Measurements from ENCODE around the gene GOLGA6L25.
"Not testable (repeated sequence)": the region's sequence is repeated elsewhere in the genome, so short reads cannot be mapped to it uniquely, and the experiment has no call there.

Gene GOLGA6L25

GRCh38 chr15:28553268-28553667, at the start of gene GOLGA6L25:
Gene GOLGA6L25 (plus strand): TSS chr15:28553568. CDS start chr15:28553629, 61 bp downstream.
- DNase-seq = not testable (repeated sequence)

GRCh38 chr15:28508217-28508889, 45.0 kb upstream of the GOLGA6L25 start:
- not testable (repeated sequence) for DNase-seq

GRCh38 chr15:28514128-28514527, 39.2 kb upstream of the GOLGA6L25 start:
- not testable (repeated sequence) for DNase-seq

- not testable (repeated sequence) for DNase-seq
Observed at GRCh38 chr15:28515208-28515607, 38.2 kb upstream of the GOLGA6L25 start.

GRCh38 chr15:28532954-28533353, 20.4 kb upstream of the GOLGA6L25 start, which contains the start of gene GOLGA8G:
Gene GOLGA8G (minus strand): TSS chr15:28532971. CDS start chr15:28532909, 62 bp downstream.
- DNase-seq = not testable (repeated sequence)

GRCh38 chr15:28573351-28573750, 20.0 kb downstream of the GOLGA6L25 start:
- DNase-seq = not testable (repeated sequence)

GRCh38 chr15:28588977-28589606, 35.7 kb downstream of the GOLGA6L25 start:
- DNase-seq = not testable (repeated sequence)

- DNase-seq = not testable (repeated sequence)
Observed at GRCh38 chr15:28589769-28590168, 36.4 kb downstream of the GOLGA6L25 start.

- not testable (repeated sequence) for DNase-seq
Observed at GRCh38 chr15:28592395-28592794, 39.0 kb downstream of the GOLGA6L25 start.

- DNase-seq = not testable (repeated sequence)
Observed at GRCh38 chr15:28593424-28594129, 40.2 kb downstream of the GOLGA6L25 start.

- DNase-seq = not testable (repeated sequence)
Observed at GRCh38 chr15:28597471-28597870, 44.1 kb downstream of the GOLGA6L25 start.

- DNase-seq = not testable (repeated sequence)
Observed at GRCh38 chr15:28598209-28598608, 44.8 kb downstream of the GOLGA6L25 start.

- not testable (repeated sequence) for DNase-seq
Observed at GRCh38 chr15:28602152-28602551, 48.8 kb downstream of the GOLGA6L25 start.

All from SHP77 (cell line).